ENCODE results near the gene MAD2L1. TPM values are rescaled to one million over a fixed set of nuclear protein-coding genes. Genes with fewer than 3 reads are reported as not detected.
"Not testable (repeated sequence)": the region's sequence is repeated elsewhere in the genome, so short reads cannot be mapped to it uniquely, and the experiment has no call there.

MAD2L1 gene
- total RNA-seq, 1 experiment from 2014 or later, result 117 TPM

DNA sequence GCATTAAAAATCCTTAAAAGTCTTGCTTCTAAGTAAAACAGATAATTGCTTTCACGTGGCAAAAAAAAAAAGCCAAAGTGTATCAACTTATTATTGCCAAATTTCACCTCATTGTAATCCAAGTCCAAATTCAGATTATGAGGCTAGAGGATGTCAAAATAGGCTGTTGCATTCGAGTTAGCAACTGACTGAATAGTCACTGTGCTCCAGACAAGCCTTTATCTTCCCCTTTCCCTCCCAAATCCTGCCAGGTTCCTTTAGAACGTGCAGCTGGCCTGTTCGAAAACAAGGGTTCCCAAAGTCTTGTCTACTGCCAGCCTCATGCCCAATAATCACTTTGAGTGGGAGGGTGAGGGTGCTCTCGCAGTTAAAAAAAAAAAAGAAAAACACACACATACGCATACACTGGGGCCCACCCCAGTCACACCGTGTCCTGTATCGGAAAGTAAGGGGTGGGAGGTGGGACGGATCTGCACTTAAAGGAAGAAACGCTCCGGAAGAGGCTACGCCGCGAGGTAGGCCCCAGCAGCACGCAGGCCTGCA lies 603 bp downstream of the MAD2L1 start:
- Histone ChIP-seq H3K4me3 (ENCODE audit: low read depth, low read length, poor library complexity, severe bottlenecking) (peak overlapping the region; percentile 87), H3K27me3 (replicated peaks; ENCODE audit: insufficient read depth, low read depth, low read length, poor library complexity) (no peaks in the 10 kb centered on the region), H3K27ac (ENCODE audit: low read depth, low read length, poor library complexity, severe bottlenecking) (peak overlapping the region; percentile 91), H3K9me3 (ENCODE audit: low read depth, low read length, poor library complexity, severe bottlenecking) (no peaks in the 10 kb centered on the region), H3K4me1 (ENCODE audit: insufficient read depth, low read length, poor library complexity, severe bottlenecking) (peaks cover 41% of the 10 kb centered on the region), H3K36me3 (ENCODE audit: insufficient read depth, low read length, poor library complexity, severe bottlenecking) (peaks cover 26% of the 10 kb centered on the region)
- no peak for DNase-seq (ENCODE audit: low spot score)
- TF ChIP-seq EZH2 (IDR thresholded peaks at IDR 0.05; ENCODE audit: borderline replicate concordance, low read depth, low read length, poor library complexity, severe bottlenecking) (no peak), CTCF (conservative IDR thresholded peaks at IDR 0.05; ENCODE audit: low read depth, low read length) (no peak)
- CTCF ChIA-PET, result no interaction called here
- BruUV-seq (replicated peaks), result TSS peak; percentile 37
- POLR2A ChIA-PET (ENCODE audit: low non-redundant PET), result no interaction called here
- intact Hi-C loops (cut with micrococcal nuclease; ENCODE audit: unreplicated experiment), result no loop called here

DNA sequence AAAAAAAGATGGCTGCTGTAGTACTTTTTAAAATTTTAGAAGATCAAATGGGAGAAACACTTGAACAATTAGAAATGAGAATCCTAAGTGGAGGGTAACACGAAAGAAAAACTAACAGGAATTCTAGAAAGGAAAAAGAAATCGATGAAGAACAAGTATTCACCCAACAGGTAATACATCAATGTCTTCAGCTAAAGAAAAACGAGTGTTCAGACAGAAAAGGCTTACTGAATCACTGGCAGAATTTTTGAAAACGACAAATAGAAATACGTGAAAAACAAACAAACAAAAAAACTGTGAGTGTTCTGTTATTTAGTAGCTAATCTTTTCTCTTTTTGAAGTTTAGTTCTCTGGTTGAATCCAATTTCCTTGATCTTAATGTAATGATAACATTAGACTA lies 1.8 kb downstream of the MAD2L1 start:
- H3K9me3 ChIP-seq (ENCODE audit: low read depth, low read length, poor library complexity, severe bottlenecking), result no peaks in the 10 kb centered on the region
- peaks cover 41% of the 10 kb centered on the region for H3K4me1 ChIP-seq (ENCODE audit: insufficient read depth, low read length, poor library complexity, severe bottlenecking)
- TF ChIP-seq EZH2 (IDR thresholded peaks at IDR 0.05; ENCODE audit: borderline replicate concordance, low read depth, low read length, poor library complexity, severe bottlenecking) (no peak), CTCF (conservative IDR thresholded peaks at IDR 0.05; ENCODE audit: low read depth, low read length) (no peak)
- peak overlapping the region; percentile 87 for H3K4me3 ChIP-seq (ENCODE audit: low read depth, low read length, poor library complexity, severe bottlenecking)
- no peak for DNase-seq (ENCODE audit: low spot score)
- intact Hi-C loops (cut with micrococcal nuclease; ENCODE audit: unreplicated experiment), result no loop called here
- H3K27ac ChIP-seq (ENCODE audit: low read depth, low read length, poor library complexity, severe bottlenecking), result peak overlapping the region; percentile 38
- no TSS peak for BruUV-seq (replicated peaks)
- POLR2A ChIA-PET (ENCODE audit: low non-redundant PET), result no interaction called here
- peaks cover 37% of the 10 kb centered on the region for H3K36me3 ChIP-seq (ENCODE audit: insufficient read depth, low read length, poor library complexity, severe bottlenecking)
- CTCF ChIA-PET, result no interaction called here
- H3K27me3 ChIP-seq (replicated peaks; ENCODE audit: insufficient read depth, low read depth, low read length, poor library complexity), result no peaks in the 10 kb centered on the region

DNA sequence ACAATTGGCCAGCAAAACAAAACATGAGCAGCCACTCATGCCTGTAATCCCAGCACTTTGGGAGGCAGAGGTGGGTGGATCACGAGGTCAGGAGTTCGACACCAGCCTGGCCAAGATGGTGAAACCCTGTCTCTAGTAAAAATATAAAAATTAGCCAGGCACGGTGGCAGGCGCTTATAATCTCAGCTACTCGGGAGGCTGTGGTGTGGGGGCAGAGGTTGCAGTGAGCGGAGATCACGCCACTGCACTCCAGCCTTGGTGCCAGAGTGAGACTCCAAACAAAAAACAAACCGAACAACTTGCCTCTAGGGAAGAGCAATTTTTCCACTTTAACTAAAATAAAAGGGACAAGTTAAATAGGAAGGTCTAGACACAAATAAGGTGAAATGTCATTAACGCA lies 2.9 kb downstream of the MAD2L1 start:
- intact Hi-C loops (cut with micrococcal nuclease; ENCODE audit: unreplicated experiment); POLR2A ChIA-PET (ENCODE audit: low non-redundant PET); DNase-seq (ENCODE audit: low spot score); H3K27me3 ChIP-seq (replicated peaks; ENCODE audit: insufficient read depth, low read depth, low read length, poor library complexity); H3K9me3 ChIP-seq (ENCODE audit: low read depth, low read length, poor library complexity, severe bottlenecking); CTCF ChIA-PET; H3K4me3 ChIP-seq (ENCODE audit: low read depth, low read length, poor library complexity, severe bottlenecking); BruUV-seq (replicated peaks): not testable (repeated sequence)
- Histone ChIP-seq H3K4me1 (ENCODE audit: insufficient read depth, low read length, poor library complexity, severe bottlenecking) (peaks cover 41% of the 10 kb centered on the region), H3K27ac (ENCODE audit: low read depth, low read length, poor library complexity, severe bottlenecking) (peak overlapping the region; percentile 32), H3K36me3 (ENCODE audit: insufficient read depth, low read length, poor library complexity, severe bottlenecking) (peaks cover 49% of the 10 kb centered on the region)

DNA sequence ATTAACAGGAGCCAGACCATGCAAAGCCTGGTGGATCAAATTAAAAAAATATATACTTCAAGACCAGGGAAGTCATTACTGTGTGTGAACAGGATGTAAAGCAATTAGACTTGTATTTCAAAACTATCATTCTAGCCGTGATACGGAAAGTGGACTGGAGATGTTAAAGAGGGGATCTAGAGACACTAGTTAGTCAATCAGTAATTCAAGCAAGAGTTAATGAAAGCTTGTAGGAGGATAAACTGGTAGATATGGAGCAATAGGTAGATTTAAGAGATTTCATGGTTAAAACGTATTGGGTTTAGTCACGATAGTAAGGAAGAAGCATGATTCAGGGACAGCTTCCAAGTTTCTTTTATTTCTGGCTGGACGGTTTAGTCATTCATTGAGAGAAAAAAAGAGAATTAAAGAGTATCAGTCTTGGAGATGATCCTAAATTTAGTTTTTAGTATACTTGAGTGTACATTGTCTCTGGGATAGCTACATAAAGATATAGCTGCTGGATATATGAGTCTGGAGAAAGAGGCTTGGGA lies 3.9 kb downstream of the MAD2L1 start:
- Histone ChIP-seq H3K9me3 (ENCODE audit: low read depth, low read length, poor library complexity, severe bottlenecking) (no peaks in the 10 kb centered on the region), H3K27me3 (replicated peaks; ENCODE audit: insufficient read depth, low read depth, low read length, poor library complexity) (no peaks in the 10 kb centered on the region), H3K4me1 (ENCODE audit: insufficient read depth, low read length, poor library complexity, severe bottlenecking) (peaks cover 31% of the 10 kb centered on the region), H3K4me3 (ENCODE audit: low read depth, low read length, poor library complexity, severe bottlenecking) (peak overlapping the region; percentile 1), H3K27ac (ENCODE audit: low read depth, low read length, poor library complexity, severe bottlenecking) (peak overlapping the region; percentile 32), H3K36me3 (ENCODE audit: insufficient read depth, low read length, poor library complexity, severe bottlenecking) (peaks cover 56% of the 10 kb centered on the region)
- CTCF ChIA-PET, result no interaction called here
- intact Hi-C loops (cut with micrococcal nuclease; ENCODE audit: unreplicated experiment), result no loop called here
- DNase-seq (ENCODE audit: low spot score), result no peak
- BruUV-seq (replicated peaks), result no TSS peak
- TF ChIP-seq EZH2 (IDR thresholded peaks at IDR 0.05; ENCODE audit: borderline replicate concordance, low read depth, low read length, poor library complexity, severe bottlenecking), result no peak
- POLR2A ChIA-PET (ENCODE audit: low non-redundant PET), result interaction anchor here (0.7 kb wide), 1 partner anchor 259 kb away, joined by 3 read pairs; no protein-coding TSS in a partner anchor

Measured in A673 (cell line).